ENCODE results near the gene RPP25L.

- TF ChIP-seq ESRRA (CRISPR knock-in tag; IDR thresholded peaks at IDR 0.05; ENCODE audit: borderline replicate concordance) = no peak
- no peak for TF ChIP-seq CTCF (IDR thresholded peaks at IDR 0.05)
- no peak for TF ChIP-seq CREB1 (CRISPR knock-in tag; IDR thresholded peaks at IDR 0.05)
- no peak for TF ChIP-seq ZNF423 (CRISPR knock-in tag; IDR thresholded peaks at IDR 0.05)
- TF ChIP-seq MAX (CRISPR knock-in tag; IDR thresholded peaks at IDR 0.05) = no peak
- TF ChIP-seq KAT7 (CRISPR knock-in tag; IDR thresholded peaks at IDR 0.05; ENCODE audit: borderline replicate concordance) = no peak
- no peak for TF ChIP-seq GRHL2 (CRISPR knock-in tag; IDR thresholded peaks at IDR 0.05; ENCODE audit: insufficient replicate concordance, severe bottlenecking)
- no peak for TF ChIP-seq E2F1 (CRISPR knock-in tag; IDR thresholded peaks at IDR 0.05)
- no peak for TF ChIP-seq NFE2L1 (CRISPR knock-in tag; IDR thresholded peaks at IDR 0.05)
- no peak for TF ChIP-seq MLX (CRISPR knock-in tag; IDR thresholded peaks at IDR 0.05)
- TF ChIP-seq JAZF1 (CRISPR knock-in tag; IDR thresholded peaks at IDR 0.05) = no peak
- no peak for TF ChIP-seq USF2 (CRISPR knock-in tag; IDR thresholded peaks at IDR 0.05)
- no peak for TF ChIP-seq SP1 (CRISPR knock-in tag; conservative IDR thresholded peaks at IDR 0.05)
- no peak for TF ChIP-seq ZNF263 (CRISPR knock-in tag; IDR thresholded peaks at IDR 0.05; ENCODE audit: low read depth)
Measured at GRCh38 chr9:34576597-34577399, 35.1 kb downstream of the RPP25L start.
